Endothelial cell of umbilical vein (primary cell): ENCODE measurements around the gene PRIM1. TPM values are rescaled to one million over a fixed set of nuclear protein-coding genes. Genes with fewer than 3 reads are reported as not detected.

Experiments used
- BruUV-seq: library from RNA; stranded (reverse); fragments of 400-500 nt; replicated peaks from 2 replicates; lab custom pipeline; 2021; lab: Mats Ljungman, UMichigan
- CTCF ChIA-PET: fragments of 300-600, 350-600 bp; sonication (Branson Sonifier 250); formaldehyde crosslinking; loops from one replicate; lab custom pipeline; 2021; ENCODE audit warnings: antibody characterized with exemption, inconsistent platforms; lab: Charles Lee
- POLR2A ChIA-PET: fragments of 300-600, 350-600 bp; sonication (Branson Sonifier 250); formaldehyde crosslinking; loops from one replicate; lab custom pipeline; 2021; ENCODE audit warnings: antibody characterized with exemption, inconsistent platforms; lab: Charles Lee
- DNase-seq: peaks from one replicate; pipeline ENCODE4 v3.0.0-alpha.2; 2011; ENCODE audit warnings: low read depth, low spot score
- FAIRE-seq: peaks from 2 replicates; lab custom pipeline; 2011; peaks lifted over from hg19 to GRCh38; lab: Jason Lieb, UNC
- H2AFZ ChIP-seq: 2 replicates; pipeline ENCODE4 v1.6.0; 2012; ENCODE audit warnings: low read depth, low read length, control low read depth, inconsistent platforms
- H3K27ac ChIP-seq: 2 replicates; pipeline ENCODE4 v1.5.1; 2011; ENCODE audit warnings: low read depth, mild to moderate bottlenecking, control low read depth, low read length, moderate library complexity; ENCODE audit not compliant: insufficient read depth
- H3K27me3 ChIP-seq, 2 experiments: 2 replicates each; pipeline versions ENCODE4 v1.6.0 to v1.6.1; 2011; ENCODE audit warnings: low read length in 2 of 2, mixed read lengths in 1 of 2; ENCODE audit not compliant: control insufficient read depth in 2 of 2, insufficient read depth in 2 of 2
- H3K36me3 ChIP-seq, 2 experiments: 2 replicates in 1 of 2; 3 replicates in 1 of 2; pipeline ENCODE4 v1.5.1; 2011; ENCODE audit warnings: low read length in 2 of 2, mild to moderate bottlenecking in 1 of 2, moderate library complexity in 1 of 2; ENCODE audit not compliant: control insufficient read depth in 2 of 2, insufficient read depth in 2 of 2; ENCODE audit errors: extremely low read depth in 1 of 2
- H3K4me1 ChIP-seq: 3 replicates; pipeline ENCODE4 v1.5.1; 2011; ENCODE audit warnings: mild to moderate bottlenecking, low read length; ENCODE audit not compliant: control insufficient read depth, insufficient read depth; ENCODE audit errors: extremely low read depth
- H3K4me2 ChIP-seq: 2 replicates; pipeline ENCODE4 v1.6.1; 2011; ENCODE audit warnings: low read length, control low read depth, mixed read lengths; ENCODE audit not compliant: insufficient read depth
- H3K4me3 ChIP-seq, 3 experiments: fragments of 200-600 bp in 1 of 3; sonication (generic), shearing (Covaris generic) in 1 of 3; replicated peaks in 1 of 3; 2 replicates each; pipeline ENCODE4 v1.5.1; 2011 to 2016; ENCODE audit warnings: control low read depth in 3 of 3, low read length in 3 of 3, mild to moderate bottlenecking in 2 of 3, inconsistent platforms in 1 of 3, low read depth in 1 of 3, moderate library complexity in 1 of 3; ENCODE audit not compliant: insufficient read depth in 1 of 3
- H3K79me2 ChIP-seq: 2 replicates; pipeline ENCODE4 v1.6.0; 2012; ENCODE audit warnings: low read length, inconsistent platforms; ENCODE audit not compliant: control insufficient read depth, insufficient read depth
- H3K9ac ChIP-seq: replicated peaks from 2 replicates; pipeline ENCODE3; 2011; ENCODE audit warnings: low read length, control low read depth; ENCODE audit not compliant: insufficient read depth; ENCODE audit errors: extremely low read depth
- H3K9me1 ChIP-seq: replicated peaks from 3 replicates; pipeline ENCODE4 v1.6.0; 2011; ENCODE audit warnings: mild to moderate bottlenecking, low read length; ENCODE audit not compliant: control insufficient read depth, insufficient read depth; ENCODE audit errors: extremely low read depth
- H3K9me3 ChIP-seq: replicated peaks from 2 replicates; pipeline ENCODE4 v1.5.1; 2012; ENCODE audit warnings: low read length, inconsistent platforms; ENCODE audit not compliant: control insufficient read depth, insufficient read depth
- H4K20me1 ChIP-seq: replicated peaks from 2 replicates; pipeline ENCODE3; 2011; ENCODE audit warnings: mild to moderate bottlenecking, low read length; ENCODE audit not compliant: control insufficient read depth, insufficient read depth; ENCODE audit errors: extremely low read depth
- CTCF ChIP-seq, 2 donors: IDR thresholded peaks; 1 replicate in 1 of 2; 2 replicates in 1 of 2; pipeline ENCODE4 v1.5.1; 2011; ENCODE audit warnings: low read length in 2 of 2, mild to moderate bottlenecking in 2 of 2, moderate library complexity in 2 of 2, control low read depth in 1 of 2, inconsistent platforms in 1 of 2, low read depth in 1 of 2; ENCODE audit not compliant: insufficient read depth in 1 of 2; ENCODE audit errors: extremely low read depth in 1 of 2
- EZH2 ChIP-seq: IDR thresholded peaks from 2 replicates; pipeline ENCODE4 v1.6.1; 2012; ENCODE audit warnings: borderline replicate concordance, low read depth, mild to moderate bottlenecking, moderate library complexity, low read length, inconsistent platforms; ENCODE audit not compliant: severe bottlenecking
- FOS ChIP-seq: IDR thresholded peaks from 2 replicates; pipeline ENCODE4 v1.6.1; 2011; ENCODE audit warnings: mild to moderate bottlenecking, low read length, moderate library complexity, borderline replicate concordance; ENCODE audit not compliant: insufficient read depth
- GATA2 ChIP-seq: IDR thresholded peaks from 2 replicates; pipeline ENCODE4 v1.7.0; 2011; ENCODE audit warnings: low read depth, mild to moderate bottlenecking, moderate library complexity, mixed read lengths, low read length; ENCODE audit not compliant: insufficient read length, insufficient read depth
- JUN ChIP-seq: IDR thresholded peaks from 2 replicates; pipeline ENCODE4 v1.6.1; 2011; ENCODE audit warnings: borderline replicate concordance, low read depth; ENCODE audit not compliant: insufficient read length, insufficient read depth
- MAX ChIP-seq: IDR thresholded peaks from 2 replicates; pipeline ENCODE4 v1.6.1; 2011; ENCODE audit not compliant: insufficient read depth, insufficient read length
- MYC ChIP-seq: IDR thresholded peaks from one replicate; pipeline ENCODE4 v1.6.1; 2011; ENCODE audit warnings: mild to moderate bottlenecking, low read depth, low read length
- POLR2A ChIP-seq: IDR thresholded peaks from 2 replicates; pipeline ENCODE4 v1.6.1; 2012; ENCODE audit warnings: low read depth, mild to moderate bottlenecking, control low read depth, low read length
- POLR2AphosphoS5 ChIP-seq: IDR thresholded peaks from 2 replicates; pipeline ENCODE4 v1.6.1; 2012; ENCODE audit warnings: low read depth, mild to moderate bottlenecking, control low read depth, low read length, moderate library complexity; ENCODE audit not compliant: insufficient read depth
- dilution Hi-C: fragments of 300-500 bp; cut with MboI; formaldehyde crosslinking; loops from one replicate; pipeline ENCODE4 v1.15.0; 2019; ENCODE audit warnings: low sequenced_read_pairs; ENCODE audit not compliant: extremely low pct_ligation_motif_present
- intact Hi-C: fragments of 100-400 bp; cut with micrococcal nuclease; formaldehyde crosslinking; loops from one replicate; pipeline ENCODE4 v1.10.0; 2022
- polyA plus RNA-seq, 4 experiments: library from polyadenylated mRNA; depleted of rRNA in 3 of 4; stranded (reverse) in 3 of 4; unstranded in 1 of 4; fragments of >200 nt; gene quantifications; 2 replicates each; pipeline versions ENCODE4 v1.2.1 to v1.2.3, GENCODE V29; 2011 to 2012; ENCODE audit warnings: missing spikeins in 1 of 4
- total RNA-seq: library from RNA; stranded (reverse); gene quantifications from 2 replicates; pipeline ENCODE4 v1.2.3, GENCODE V29; 2021

PRIM1 gene
- total and polyA plus RNA-seq, 2 donors (not counting 3 experiments of a cell fraction or from before 2014, with no cell fraction given), result 10.9 to 12.1 TPM

GRCh38 chr12:56772625-56773024 is 20.5 kb upstream of the PRIM1 start:
- H3K9ac ChIP-seq, result no peak overlapping the region
- H3K9me1 ChIP-seq, result no peaks in the 10 kb centered on the region
- ChIA-PET POLR2A (no interaction called here), CTCF (interaction anchor here (0.7 kb wide), 1 partner anchor 150 kb away, joined by 3 read pairs; no protein-coding TSS in a partner anchor)
- no peaks in the 10 kb centered on the region for H3K36me3 ChIP-seq
- no peak overlapping the region for H3K4me2 ChIP-seq
- dilution Hi-C loops, result no loop called here
- FAIRE-seq (no peak), DNase-seq (no peak)
- no peaks in the 10 kb centered on the region for H3K79me2 ChIP-seq
- no peak for TF ChIP-seq EZH2
- no peak for TF ChIP-seq POLR2A
- no peak for TF ChIP-seq GATA2
- no peak for TF ChIP-seq POLR2AphosphoS5
- TF ChIP-seq CTCF (IDR thresholded peaks at IDR 0.05; ENCODE audit: extremely low read depth in 1 of 2, insufficient read depth in 1 of 2, low read depth in 1 of 2, low read length in 2 of 2), result no peak
- no peak overlapping the region for H2AFZ ChIP-seq
- H3K4me1 ChIP-seq, result no peaks in the 10 kb centered on the region
- H3K9me3 ChIP-seq, result no peaks in the 10 kb centered on the region
- H3K4me3 ChIP-seq, result no peak overlapping the region
- H3K27me3 ChIP-seq, result peaks cover 0 to 4% of the 10 kb centered on the region in 2 experiments
- no peaks in the 10 kb centered on the region for H4K20me1 ChIP-seq
- no TSS peak for BruUV-seq
- no peak overlapping the region for H3K27ac ChIP-seq
- intact Hi-C loops, result no loop called here

- FAIRE-seq (no peak), DNase-seq (no peak)
- H3K4me1 ChIP-seq, result no peaks in the 10 kb centered on the region
- intact Hi-C loops (no loop called here), dilution Hi-C loops (no loop called here)
- ChIA-PET POLR2A (no interaction called here), CTCF (interaction anchor here (0.7 kb wide), 1 partner anchor 218 kb away, joined by 4 read pairs; no protein-coding TSS in a partner anchor)
- no peak overlapping the region for H3K4me3 ChIP-seq
- H3K4me2 ChIP-seq, result no peak overlapping the region
- no TSS peak for BruUV-seq
- H3K9me1 ChIP-seq, result no peaks in the 10 kb centered on the region
- no peak for TF ChIP-seq CTCF (IDR thresholded peaks at IDR 0.05; ENCODE audit: extremely low read depth in 1 of 2, insufficient read depth in 1 of 2, low read depth in 1 of 2, low read length in 2 of 2)
- TF ChIP-seq EZH2, result no peak
- no peak for TF ChIP-seq FOS
- TF ChIP-seq MYC, result no peak
- TF ChIP-seq GATA2, result no peak
- TF ChIP-seq MAX, result no peak
- TF ChIP-seq POLR2A, result no peak
- TF ChIP-seq JUN, result no peak
- no peak for TF ChIP-seq POLR2AphosphoS5
- H3K27ac ChIP-seq, result no peak overlapping the region
- H3K36me3 ChIP-seq, result no peaks in the 10 kb centered on the region
- H3K9ac ChIP-seq, result no peak overlapping the region
- H3K27me3 ChIP-seq, result peaks cover 0 to 4% of the 10 kb centered on the region in 2 experiments
- H3K9me3 ChIP-seq, result no peaks in the 10 kb centered on the region
- no peaks in the 10 kb centered on the region for H3K79me2 ChIP-seq
- no peak overlapping the region for H2AFZ ChIP-seq
- no peaks in the 10 kb centered on the region for H4K20me1 ChIP-seq
Observed at GRCh38 chr12:56769868-56770267, 17.7 kb upstream of the PRIM1 start.
